Endodermal cell (in vitro differentiated cells): ENCODE data around the gene SUGP2. TPM values are rescaled to one million over a fixed set of nuclear protein-coding genes. Genes with fewer than 3 reads are reported as not detected.

Source experiments
- DNase-seq: peaks from one replicate; pipeline ENCODE4 v3.0.0-alpha.2; 2017
- H3K27ac ChIP-seq: 2 replicates; pipeline ENCODE4 v1.5.1; 2013; ENCODE audit warnings: mild to moderate bottlenecking, low read depth, low read length, moderate library complexity
- H3K27me3 ChIP-seq: 2 replicates; pipeline ENCODE4 v1.6.1; 2013; ENCODE audit warnings: mild to moderate bottlenecking, low read length, moderate library complexity; ENCODE audit not compliant: insufficient read depth, control insufficient read depth, poor library complexity, severe bottlenecking
- H3K36me3 ChIP-seq: 2 replicates; pipeline ENCODE4 v1.7.0; 2013; ENCODE audit warnings: mild to moderate bottlenecking, low read length, moderate library complexity; ENCODE audit not compliant: control insufficient read depth, insufficient read depth
- H3K4me1 ChIP-seq: one replicate; pipeline ENCODE4 v1.7.0; 2013; ENCODE audit warnings: low read length; ENCODE audit not compliant: control insufficient read depth, insufficient read depth
- H3K4me3 ChIP-seq: 2 replicates; pipeline ENCODE4 v1.5.1; 2013; ENCODE audit warnings: mild to moderate bottlenecking, low read length, moderate library complexity
- H3K9ac ChIP-seq: 2 replicates; pipeline ENCODE4 v1.6.1; 2013; ENCODE audit warnings: mild to moderate bottlenecking, low read length, moderate library complexity; ENCODE audit not compliant: poor library complexity, severe bottlenecking; ENCODE audit errors: extremely low read depth
- H3K9me3 ChIP-seq: 2 replicates; pipeline ENCODE4 v1.6.1; 2013; ENCODE audit warnings: mild to moderate bottlenecking, low read length, moderate library complexity; ENCODE audit not compliant: control insufficient read depth
- H3K27ac Mint-ChIP-seq: 2 replicates; pipeline ENCODE4 v1.8.0; 2020; ENCODE audit warnings: mixed read lengths
- H3K27me3 Mint-ChIP-seq: 2 replicates; pipeline ENCODE4 v1.8.0; 2021; ENCODE audit warnings: mild to moderate bottlenecking, mixed read lengths; ENCODE audit not compliant: insufficient read depth
- H3K36me3 Mint-ChIP-seq: 2 replicates; pipeline ENCODE4 v1.8.0; 2020; ENCODE audit warnings: low read depth, mixed read lengths
- H3K4me1 Mint-ChIP-seq: 2 replicates; pipeline ENCODE4 v1.8.0; 2020; ENCODE audit warnings: mixed read lengths
- H3K4me3 Mint-ChIP-seq: 2 replicates; pipeline ENCODE4 v1.8.0; 2020; ENCODE audit warnings: mild to moderate bottlenecking, moderate library complexity, mixed read lengths
- H3K9me3 Mint-ChIP-seq: 2 replicates; pipeline ENCODE4 v1.8.0; 2020; ENCODE audit warnings: mild to moderate bottlenecking, mixed read lengths
- CTCF ChIP-seq: fragments of 200-600 bp; sonication (generic); conservative IDR thresholded peaks from 2 replicates; pipeline ENCODE4 v1.5.0; 2021; ENCODE audit warnings: antibody characterized with exemption, mild to moderate bottlenecking
- WGBS, 2 experiments: methylation state at CpG; one replicate each; pipeline versions ENCODE4 v1.1.5 to v1.1.7; 2013; ENCODE audit warnings: missing lambda C conversion rate in 2 of 2, mixed read lengths in 1 of 2; ENCODE audit not compliant: insufficient coverage in 1 of 2, insufficient read length in 1 of 2; 5-methylcytosine and 5-hydroxymethylcytosine counted together
- total RNA-seq, 2 donors: library from RNA; stranded (reverse); fragmentation: NEBNext Ultra II Directional in 1 of 2; extraction: Animal tissue kit (Norgen Biotek cat#: 25700) in 1 of 2; gene quantifications; 2 replicates in 1 of 2; 3 replicates in 1 of 2; pipeline ENCODE4 v1.2.1, GENCODE V29; 2021

The SUGP2 gene
- total RNA-seq, 2 donors from 2014 or later = 121 to 157 TPM

- no peak for TF ChIP-seq CTCF
- H3K4me3 Mint-ChIP-seq = no peak overlapping the region
- H3K9me3 Mint-ChIP-seq = no peaks in the 10 kb centered on the region
- 95 to 97% methylated on average over 4 to 8 of the region's 8 CpGs for WGBS, 2 experiments
- Histone ChIP-seq H3K4me3 (no peak overlapping the region), H3K4me1 (peaks cover 5% of the 10 kb centered on the region), H3K27me3 (no peaks in the 10 kb centered on the region), H3K9me3 (no peaks in the 10 kb centered on the region), H3K9ac (no peak overlapping the region), H3K36me3 (no peaks in the 10 kb centered on the region), H3K27ac (no peak overlapping the region)
- H3K36me3 Mint-ChIP-seq = peaks cover 8% of the 10 kb centered on the region
- H3K4me1 Mint-ChIP-seq = peaks cover 9% of the 10 kb centered on the region
- no peak overlapping the region for H3K27ac Mint-ChIP-seq
- peaks cover 49% of the 10 kb centered on the region for H3K27me3 Mint-ChIP-seq
- DNase-seq = no peak
These were observed 41.8 kb upstream of the SUGP2 start for GRCh38 chr19:19075126-19075525.

GRCh38 chr19:19074196-19074882 is 41.0 kb upstream of the SUGP2 start:
- H3K4me3 ChIP-seq = no peak overlapping the region
- 68 to 77% methylated on average over 11 to 13 of the region's 13 CpGs for WGBS, 2 experiments
- Mint-ChIP-seq H3K36me3 (peaks cover 8% of the 10 kb centered on the region), H3K4me3 (no peak overlapping the region), H3K27ac (no peak overlapping the region), H3K9me3 (no peaks in the 10 kb centered on the region), H3K4me1 (peaks cover 9% of the 10 kb centered on the region), H3K27me3 (peaks cover 46% of the 10 kb centered on the region)
- H3K4me1 ChIP-seq = peaks cover 5% of the 10 kb centered on the region
- no peaks in the 10 kb centered on the region for H3K9me3 ChIP-seq
- no peaks in the 10 kb centered on the region for H3K36me3 ChIP-seq
- no peak for TF ChIP-seq CTCF
- H3K27me3 ChIP-seq = no peaks in the 10 kb centered on the region
- no peak overlapping the region for H3K9ac ChIP-seq
- H3K27ac ChIP-seq = no peak overlapping the region
- DNase-seq = no peak

- peaks cover 6% of the 10 kb centered on the region for H3K36me3 Mint-ChIP-seq
- H3K9me3 ChIP-seq = no peaks in the 10 kb centered on the region
- H3K4me3 ChIP-seq = no peak overlapping the region
- no peak for TF ChIP-seq CTCF
- peaks cover 9% of the 10 kb centered on the region for H3K4me1 Mint-ChIP-seq
- peaks cover 5% of the 10 kb centered on the region for H3K4me1 ChIP-seq
- no peak for DNase-seq
- peaks cover 45% of the 10 kb centered on the region for H3K27me3 Mint-ChIP-seq
- no peak overlapping the region for H3K4me3 Mint-ChIP-seq
- WGBS, 2 experiments = 96 to 98% methylated on average over 5 to 8 of the region's 8 CpGs
- no peak overlapping the region for H3K27ac Mint-ChIP-seq
- no peaks in the 10 kb centered on the region for H3K36me3 ChIP-seq
- H3K27me3 ChIP-seq = no peaks in the 10 kb centered on the region
- H3K27ac ChIP-seq = no peak overlapping the region
- H3K9ac ChIP-seq = no peak overlapping the region
- no peaks in the 10 kb centered on the region for H3K9me3 Mint-ChIP-seq
These were observed 38.6 kb upstream of the SUGP2 start for GRCh38 chr19:19071897-19072296.
